HEK293 (cell line): ENCODE data around the gene TOMM5.

Experiments used
- CTCF ChIA-PET: fragments of 350-600 bp; formaldehyde crosslinking; extraction: SDS; loops from one replicate; lab custom pipeline; 2021; ENCODE audit warnings: antibody characterized with exemption; lab: Yijun Ruan, JAX
- POLR2A ChIA-PET: fragments of 300-600 bp; formaldehyde crosslinking; extraction: SDS; loops from one replicate; lab custom pipeline; 2020; ENCODE audit warnings: antibody characterized with exemption, inconsistent platforms; lab: Yijun Ruan, JAX
- H3K27ac ChIP-seq: fragments of 200-500 bp; sonication (Bioruptor generic); 2 replicates; pipeline ENCODE4 v1.5.1; 2014; ENCODE audit warnings: low read depth, low read length, control low read depth, inconsistent platforms; ENCODE audit errors: extremely low read depth
- H3K36me3 ChIP-seq, 2 experiments: fragments of 200-500 bp in 1 of 2; sonication (Bioruptor generic) in 1 of 2; 1 replicate in 1 of 2; 2 replicates in 1 of 2; pipeline ENCODE4 v1.5.1; 2014 to 2017; ENCODE audit warnings: inconsistent platforms in 2 of 2, low read length in 2 of 2; ENCODE audit not compliant: control insufficient read depth in 2 of 2, insufficient read depth in 1 of 2
- H3K4me1 ChIP-seq: fragments of 200-500 bp; sonication (Bioruptor generic); 2 replicates; pipeline ENCODE4 v1.5.1; 2014; ENCODE audit warnings: mild to moderate bottlenecking, low read length, inconsistent platforms; ENCODE audit not compliant: control insufficient read depth, insufficient read depth
- H3K4me3 ChIP-seq: 2 replicates; pipeline ENCODE4 v1.5.1; 2011; ENCODE audit warnings: low read depth, mild to moderate bottlenecking, control low read depth, low read length, moderate library complexity
- H3K9me3 ChIP-seq: fragments of 200-500 bp; sonication (Bioruptor generic); 2 replicates; pipeline ENCODE4 v1.5.1; 2014; ENCODE audit warnings: low read depth, low read length, inconsistent platforms; ENCODE audit not compliant: control insufficient read depth, insufficient read depth
- ATF2 ChIP-seq: fragments of 450-650 bp; formaldehyde crosslinking; IDR thresholded peaks from 2 replicates; pipeline ENCODE4 v1.5.1; 2016; ENCODE audit warnings: missing biosample characterization, missing genetic modification characterization, low read depth
- KLF10 ChIP-seq: fragments of 450-650 bp; IDR thresholded peaks from 2 replicates; pipeline ENCODE4 v1.5.1; 2018; ENCODE audit warnings: missing biosample characterization, mild to moderate bottlenecking, missing genetic modification characterization
- KLF16 ChIP-seq: fragments of 450-650 bp; formaldehyde crosslinking; IDR thresholded peaks from 2 replicates; pipeline ENCODE4 v1.5.1; 2017; ENCODE audit warnings: missing biosample characterization, missing genetic modification characterization
- KLF17 ChIP-seq: fragments of 450-650 bp; formaldehyde crosslinking; IDR thresholded peaks from 2 replicates; pipeline ENCODE4 v1.5.1; 2016; ENCODE audit warnings: missing biosample characterization, missing genetic modification characterization
- PRDM4 ChIP-seq: fragments of 450-650 bp; formaldehyde crosslinking; IDR thresholded peaks from 2 replicates; pipeline ENCODE4 v1.5.1; 2017; ENCODE audit warnings: missing biosample characterization, missing genetic modification characterization
- ZBTB26 ChIP-seq: fragments of 450-650 bp; formaldehyde crosslinking; optimal IDR thresholded peaks from 2 replicates; pipeline ENCODE3; 2016; ENCODE audit warnings: missing biosample characterization, mild to moderate bottlenecking, missing genetic modification characterization
- ZIC2 ChIP-seq: fragments of 450-650 bp; formaldehyde crosslinking; IDR thresholded peaks from 2 replicates; pipeline ENCODE4 v1.5.1; 2016; ENCODE audit warnings: missing biosample characterization, missing genetic modification characterization
- ZNF10 ChIP-seq: fragments of 450-650 bp; formaldehyde crosslinking; IDR thresholded peaks from 2 replicates; pipeline ENCODE4 v1.5.1; 2017; ENCODE audit warnings: missing biosample characterization, missing genetic modification characterization
- ZNF133 ChIP-seq: fragments of 450-650 bp; formaldehyde crosslinking; IDR thresholded peaks from 2 replicates; pipeline ENCODE4 v1.5.1; 2016; ENCODE audit warnings: missing biosample characterization, missing genetic modification characterization
- ZNF18 ChIP-seq: fragments of 450-650 bp; formaldehyde crosslinking; IDR thresholded peaks from 2 replicates; pipeline ENCODE4 v1.5.1; 2016; ENCODE audit warnings: missing biosample characterization, missing genetic modification characterization
- ZNF184 ChIP-seq: fragments of 450-650 bp; IDR thresholded peaks from 2 replicates; pipeline ENCODE4 v1.5.1; 2018; ENCODE audit warnings: missing biosample characterization, mild to moderate bottlenecking, missing genetic modification characterization
- ZNF2 ChIP-seq: fragments of 450-650 bp; formaldehyde crosslinking; IDR thresholded peaks from 2 replicates; pipeline ENCODE4 v1.5.1; 2016; ENCODE audit warnings: missing biosample characterization, missing genetic modification characterization
- ZNF366 ChIP-seq: fragments of 450-650 bp; formaldehyde crosslinking; conservative IDR thresholded peaks from 2 replicates; pipeline ENCODE4 v1.5.1; 2016; ENCODE audit warnings: missing biosample characterization, missing genetic modification characterization
- ZNF433 ChIP-seq: fragments of 450-650 bp; formaldehyde crosslinking; IDR thresholded peaks from 2 replicates; pipeline ENCODE4 v1.5.1; 2016; ENCODE audit warnings: missing biosample characterization, missing genetic modification characterization, low read depth
- ZNF473 ChIP-seq: fragments of 450-650 bp; formaldehyde crosslinking; IDR thresholded peaks from 2 replicates; pipeline ENCODE4 v1.5.1; 2017; ENCODE audit warnings: missing biosample characterization, missing genetic modification characterization
- ZNF501 ChIP-seq: fragments of 450-650 bp; formaldehyde crosslinking; IDR thresholded peaks from 2 replicates; pipeline ENCODE4 v1.5.1; 2016; ENCODE audit warnings: missing biosample characterization, missing genetic modification characterization
- ZNF521 ChIP-seq: fragments of 450-650 bp; formaldehyde crosslinking; IDR thresholded peaks from 2 replicates; pipeline ENCODE4 v1.5.1; 2017; ENCODE audit warnings: missing biosample characterization, mild to moderate bottlenecking, missing genetic modification characterization
- ZNF529 ChIP-seq: fragments of 450-650 bp; formaldehyde crosslinking; IDR thresholded peaks from 2 replicates; pipeline ENCODE4 v1.5.1; 2017; ENCODE audit warnings: missing genetic modification characterization, missing biosample characterization; ENCODE audit not compliant: insufficient replicate concordance
- ZNF548 ChIP-seq: fragments of 450-650 bp; formaldehyde crosslinking; IDR thresholded peaks from 2 replicates; pipeline ENCODE4 v1.5.1; 2016; ENCODE audit warnings: missing biosample characterization, missing genetic modification characterization
- ZNF585B ChIP-seq: fragments of 450-650 bp; formaldehyde crosslinking; IDR thresholded peaks from 2 replicates; pipeline ENCODE4 v1.5.1; 2016; ENCODE audit warnings: missing biosample characterization, missing genetic modification characterization
- ZNF837 ChIP-seq: fragments of 450-650 bp; formaldehyde crosslinking; IDR thresholded peaks from 2 replicates; pipeline ENCODE4 v1.5.1; 2016; ENCODE audit warnings: missing biosample characterization, missing genetic modification characterization
- ZSCAN5A ChIP-seq: fragments of 450-650 bp; formaldehyde crosslinking; IDR thresholded peaks from 2 replicates; pipeline ENCODE4 v1.5.1; 2016; ENCODE audit warnings: missing biosample characterization, missing genetic modification characterization

The TOMM5 gene

GRCh38 chr9:37609735-37610397 lies 17.5 kb upstream of the TOMM5 start (continued):
- TF ChIP-seq ZBTB26 (tag by site-specific recombination) (no peak), KLF17 (tag by site-specific recombination) (no peak), ZNF585B (tag by site-specific recombination) (no peak), ZNF184 (tag by site-specific recombination) (no peak), ZNF529 (tag by site-specific recombination) (no peak), ZNF473 (no peak), ZNF2 (tag by site-specific recombination) (no peak), ZNF433 (no peak), ZNF18 (tag by site-specific recombination) (no peak), ZSCAN5A (tag by site-specific recombination) (no peak)
- TF ChIP-seq, all 188 proteins: peak for 0

- CTCF ChIA-PET: interaction anchor here (2.7 kb wide), 1 partner anchor 13 kb away, joined by 8 read pairs; no protein-coding TSS in a partner anchor
- no peaks in the 10 kb centered on the region for H3K36me3 ChIP-seq
- H3K4me1 ChIP-seq: no peaks in the 10 kb centered on the region
- H3K9me3 ChIP-seq: no peaks in the 10 kb centered on the region
- peak; percentile 74 for TF ChIP-seq ZNF366
- no peak for TF ChIP-seq ZNF548 (tag by site-specific recombination)
- H3K27ac ChIP-seq: no peak overlapping the region
- H3K4me3 ChIP-seq: no peak overlapping the region
- POLR2A ChIA-PET: no interaction called here
Measured at GRCh38 chr9:37608250-37608649, 15.9 kb upstream of the TOMM5 start.

- ChIA-PET CTCF (no interaction called here), POLR2A (no interaction called here)
- Histone ChIP-seq H3K36me3 (no peaks in the 10 kb centered on the region), H3K9me3 (no peaks in the 10 kb centered on the region), H3K4me3 (no peak overlapping the region), H3K27ac (no peak overlapping the region), H3K4me1 (no peaks in the 10 kb centered on the region)
- TF ChIP-seq ZNF184 (tag by site-specific recombination) (no peak), ZNF501 (tag by site-specific recombination) (no peak), ZNF133 (tag by site-specific recombination) (no peak), PRDM4 (no peak), ATF2 (tag by site-specific recombination) (no peak), ZNF521 (no peak), ZNF10 (tag by site-specific recombination) (no peak), KLF10 (tag by site-specific recombination) (no peak), ZIC2 (no peak), KLF16 (tag by site-specific recombination) (no peak), ZNF837 (tag by site-specific recombination) (no peak)
Measured at GRCh38 chr9:37604296-37604695, 11.9 kb upstream of the TOMM5 start.
